Activated CD4-positive, alpha-beta T cell treated with anti-CD3 and anti-CD28 coated beads, Interleukin-2, amount 50 U/mL, for 24 hours (primary cell): Measurements from ENCODE around the gene TBC1D1.

Experiments used
- DNase-seq, 2 donors: peaks; one replicate each; pipeline ENCODE4 v3.0.0-alpha.2; 2020; ENCODE audit warnings: low read depth in 1 of 2, low spot score in 1 of 2

Gene TBC1D1

GRCh38 chr4:38075370-38076152 is 184.7 kb downstream of the TBC1D1 start:
- no peak for DNase-seq

GRCh38 chr4:38076153-38076669 is 185.3 kb downstream of the TBC1D1 start:
- no peak for DNase-seq

- DNase-seq, result no peak
Observed at GRCh38 chr4:38077791-38078489, 187.1 kb downstream of the TBC1D1 start.

GRCh38 chr4:38078590-38079421 is 187.9 kb downstream of the TBC1D1 start:
- DNase-seq, result no peak

GRCh38 chr4:38080061-38080974 is 189.4 kb downstream of the TBC1D1 start:
- DNase-seq, result no peak

- no peak for DNase-seq
Observed at GRCh38 chr4:38082021-38082420, 191.1 kb downstream of the TBC1D1 start.

GRCh38 chr4:38082424-38083385 is 191.8 kb downstream of the TBC1D1 start:
- DNase-seq, result no peak

- DNase-seq, result no peak
Observed at GRCh38 chr4:38084877-38085711, 194.2 kb downstream of the TBC1D1 start.

- no peak for DNase-seq
Observed at GRCh38 chr4:38085751-38086150, 194.9 kb downstream of the TBC1D1 start.

GRCh38 chr4:38086151-38086848 is 195.4 kb downstream of the TBC1D1 start:
- no peak for DNase-seq

GRCh38 chr4:38086849-38087226 is 196.0 kb downstream of the TBC1D1 start:
- no peak for DNase-seq

- no peak for DNase-seq
Observed at GRCh38 chr4:38088321-38088720, 197.4 kb downstream of the TBC1D1 start.

- DNase-seq, result no peak
Observed at GRCh38 chr4:38089961-38090360, 199.1 kb downstream of the TBC1D1 start.

- no peak for DNase-seq
Observed at GRCh38 chr4:38090455-38091246, 199.8 kb downstream of the TBC1D1 start.

GRCh38 chr4:38091636-38092035 is 200.8 kb downstream of the TBC1D1 start:
- DNase-seq, result no peak

- DNase-seq, result no peak
Observed at GRCh38 chr4:38092701-38093100, 201.8 kb downstream of the TBC1D1 start.

- DNase-seq, result no peak
Observed at GRCh38 chr4:38094419-38094818, 203.5 kb downstream of the TBC1D1 start.
